ENCODE results near the gene ADCY5.

GRCh38 chr3:123422457-123422856, 26.4 kb downstream of the ADCY5 start:
- no peak for TF ChIP-seq CTCF (IDR thresholded peaks at IDR 0.05)
- no peak for TF ChIP-seq EP300 (IDR thresholded peaks at IDR 0.05)
